VCaP (cell line): ENCODE results near the gene KCNMB2.

Experiments used
- H3K27ac ChIP-seq: fragments of 450-650 bp; 2 replicates; pipeline ENCODE4 v1.5.1; 2017
- TF ChIP-seq, protein P1 (sequence below): fragments of 450-650 bp; conservative IDR thresholded peaks from 2 replicates; pipeline ENCODE4 v1.5.1; 2017; ENCODE audit warnings: mild to moderate bottlenecking, moderate library complexity

KCNMB2 gene

DNA sequence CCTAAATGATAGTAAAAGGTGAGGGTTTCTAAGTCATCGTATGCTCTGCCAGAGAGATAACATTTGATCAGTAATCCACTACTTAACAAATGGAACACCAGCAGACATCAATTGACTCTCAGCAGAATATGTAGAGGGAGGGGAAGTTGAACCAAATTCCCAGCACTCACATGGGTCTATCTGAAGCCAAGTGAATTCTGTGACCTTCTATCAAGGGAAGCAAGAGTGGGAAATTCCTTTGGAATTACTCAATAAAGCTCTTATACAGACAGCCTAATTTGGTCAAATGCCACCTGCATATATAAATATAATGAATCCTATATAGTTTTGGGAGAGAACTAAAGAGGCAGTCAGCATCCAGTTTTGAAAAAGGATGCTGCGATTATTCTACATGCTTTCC is 15.8 kb upstream of the KCNMB2 start:
- no peak overlapping the region for H3K27ac ChIP-seq

DNA sequence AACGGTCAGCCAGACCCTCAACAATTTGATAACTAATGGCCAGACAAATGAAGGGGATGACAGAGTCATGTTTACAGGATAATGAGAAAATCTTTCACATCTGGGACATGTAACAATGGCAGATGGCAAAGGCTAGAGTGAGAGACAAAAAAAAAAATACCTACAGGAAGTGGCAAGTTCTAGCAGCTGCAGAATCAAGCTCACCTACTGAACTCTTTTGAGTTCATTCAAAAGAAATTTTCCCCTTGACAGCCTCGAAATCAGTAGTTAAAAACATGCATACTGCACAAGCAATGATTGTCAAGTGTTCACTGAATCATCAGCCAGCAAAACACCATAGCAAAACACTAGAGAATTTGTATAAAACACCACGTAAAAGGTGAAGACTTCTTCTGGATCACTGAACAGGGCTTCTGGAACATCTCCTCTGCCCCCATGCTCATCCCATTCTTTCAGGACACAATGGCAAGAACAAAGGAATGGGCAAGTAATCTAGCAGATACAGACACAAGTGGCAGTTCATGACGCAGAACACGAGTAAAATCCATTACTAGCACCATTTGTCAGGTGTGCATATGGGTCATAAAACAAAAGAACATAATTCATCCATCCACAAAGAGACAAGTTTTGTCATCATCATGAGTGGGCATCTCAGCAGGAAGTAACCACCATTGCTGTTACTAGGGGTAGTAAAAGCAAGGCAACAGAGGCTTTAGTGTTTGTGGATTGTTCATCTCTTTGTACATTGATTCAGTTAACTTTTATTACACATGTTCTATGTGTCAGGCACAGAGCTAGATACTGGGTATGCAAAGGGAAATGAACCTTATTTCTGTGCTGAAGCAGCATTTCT is 13.8 kb upstream of the KCNMB2 start:
- H3K27ac ChIP-seq: no peak overlapping the region
- TF ChIP-seq, protein P1, sequence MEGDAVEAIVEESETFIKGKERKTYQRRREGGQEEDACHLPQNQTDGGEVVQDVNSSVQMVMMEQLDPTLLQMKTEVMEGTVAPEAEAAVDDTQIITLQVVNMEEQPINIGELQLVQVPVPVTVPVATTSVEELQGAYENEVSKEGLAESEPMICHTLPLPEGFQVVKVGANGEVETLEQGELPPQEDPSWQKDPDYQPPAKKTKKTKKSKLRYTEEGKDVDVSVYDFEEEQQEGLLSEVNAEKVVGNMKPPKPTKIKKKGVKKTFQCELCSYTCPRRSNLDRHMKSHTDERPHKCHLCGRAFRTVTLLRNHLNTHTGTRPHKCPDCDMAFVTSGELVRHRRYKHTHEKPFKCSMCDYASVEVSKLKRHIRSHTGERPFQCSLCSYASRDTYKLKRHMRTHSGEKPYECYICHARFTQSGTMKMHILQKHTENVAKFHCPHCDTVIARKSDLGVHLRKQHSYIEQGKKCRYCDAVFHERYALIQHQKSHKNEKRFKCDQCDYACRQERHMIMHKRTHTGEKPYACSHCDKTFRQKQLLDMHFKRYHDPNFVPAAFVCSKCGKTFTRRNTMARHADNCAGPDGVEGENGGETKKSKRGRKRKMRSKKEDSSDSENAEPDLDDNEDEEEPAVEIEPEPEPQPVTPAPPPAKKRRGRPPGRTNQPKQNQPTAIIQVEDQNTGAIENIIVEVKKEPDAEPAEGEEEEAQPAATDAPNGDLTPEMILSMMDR: no peak

More for the DNA sequence above, 15.8 kb upstream of the KCNMB2 start:
- TF ChIP-seq, protein P1: no peak

DNA sequence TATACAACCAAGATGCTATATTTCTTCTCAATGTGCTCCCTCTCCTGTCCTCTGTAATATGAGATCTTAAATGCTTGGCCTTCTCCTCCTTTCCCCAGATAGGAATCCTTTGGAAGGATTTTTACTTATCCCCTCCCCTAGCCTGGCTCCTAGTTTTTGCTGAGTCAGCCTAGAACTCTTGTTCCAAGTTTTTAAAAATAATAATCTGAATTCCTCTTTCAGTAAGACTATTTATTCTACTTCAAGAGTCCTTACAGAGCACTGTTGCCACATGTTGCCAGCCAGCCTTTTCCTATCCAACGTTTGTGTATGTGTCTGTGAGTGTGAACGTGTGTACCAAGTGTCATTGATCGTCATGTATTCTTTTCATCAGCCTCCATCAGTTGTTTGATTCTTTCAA is 11.0 kb upstream of the KCNMB2 start:
- TF ChIP-seq, protein P1: no peak

DNA sequence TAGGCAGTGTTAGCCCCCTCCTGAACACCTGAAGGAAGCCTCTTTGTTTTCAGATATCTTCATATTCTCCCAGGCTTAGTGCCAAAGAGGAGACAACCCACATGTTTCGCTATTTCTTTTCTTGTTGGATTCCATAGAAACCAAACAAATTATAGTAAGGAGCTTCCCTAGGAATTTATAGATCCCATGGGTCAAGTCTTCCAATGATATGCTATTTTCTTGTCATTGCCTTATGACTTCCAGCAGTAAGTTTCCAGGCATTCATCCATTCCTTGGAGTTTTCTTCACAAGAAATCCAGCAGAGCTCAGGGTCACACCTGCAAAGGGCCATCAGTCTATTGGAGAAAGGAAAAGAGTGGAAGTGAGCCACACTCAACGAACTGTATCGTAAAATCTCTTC is 9.9 kb upstream of the KCNMB2 start:
- TF ChIP-seq, protein P1: no peak
- H3K27ac ChIP-seq: no peak overlapping the region

More for the DNA sequence above, 11.0 kb upstream of the KCNMB2 start:
- H3K27ac ChIP-seq: no peak overlapping the region

DNA sequence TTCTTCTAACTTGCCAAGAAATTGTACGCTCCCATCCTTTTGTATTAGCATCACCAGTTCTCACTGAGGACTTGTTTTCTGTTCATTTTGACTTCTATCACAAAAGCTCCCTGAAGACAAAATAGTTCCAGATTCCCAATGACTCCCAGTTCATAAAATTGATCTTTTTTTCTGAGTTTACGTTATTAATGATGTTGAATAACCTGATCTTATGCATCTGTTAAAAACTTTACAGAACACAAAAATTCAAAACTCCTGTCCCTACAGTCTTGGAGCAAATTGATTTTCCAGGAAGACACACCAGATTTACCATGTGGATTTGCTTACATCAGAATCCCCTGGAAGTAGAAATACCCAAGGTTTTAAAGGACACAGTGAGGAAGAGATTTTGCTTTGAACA is 8.3 kb upstream of the KCNMB2 start:
- TF ChIP-seq, protein P1: no peak
- no peak overlapping the region for H3K27ac ChIP-seq

DNA sequence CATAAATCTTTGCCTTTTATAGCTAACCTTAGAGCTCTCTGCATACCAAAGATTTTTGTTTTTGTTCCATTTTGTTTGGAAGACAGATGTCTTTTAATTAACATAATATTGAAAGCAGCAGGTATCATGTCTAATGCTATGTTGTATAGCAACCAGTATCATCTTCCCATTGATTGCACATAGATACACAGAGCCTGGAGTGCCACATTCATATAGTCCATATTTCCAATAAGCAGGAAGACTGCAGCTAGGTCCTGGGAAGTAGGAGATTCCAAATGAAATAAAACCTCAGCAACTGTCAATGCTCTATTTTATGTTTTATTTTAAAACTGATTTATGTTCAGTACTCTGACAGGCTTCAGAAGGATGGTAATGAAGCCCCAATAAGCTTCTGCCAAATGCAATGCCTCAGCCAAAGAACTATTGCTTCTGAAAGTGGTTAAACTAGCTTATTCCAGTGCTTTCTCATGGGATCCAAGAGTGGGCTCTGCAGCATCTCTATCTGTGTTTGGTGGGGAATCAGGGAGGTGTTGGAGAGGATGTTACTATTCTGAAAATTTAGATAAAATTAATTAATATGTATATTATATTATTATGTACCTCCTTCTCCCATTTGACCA is 6.5 kb upstream of the KCNMB2 start:
- TF ChIP-seq, protein P1: no peak
- no peak overlapping the region for H3K27ac ChIP-seq

DNA sequence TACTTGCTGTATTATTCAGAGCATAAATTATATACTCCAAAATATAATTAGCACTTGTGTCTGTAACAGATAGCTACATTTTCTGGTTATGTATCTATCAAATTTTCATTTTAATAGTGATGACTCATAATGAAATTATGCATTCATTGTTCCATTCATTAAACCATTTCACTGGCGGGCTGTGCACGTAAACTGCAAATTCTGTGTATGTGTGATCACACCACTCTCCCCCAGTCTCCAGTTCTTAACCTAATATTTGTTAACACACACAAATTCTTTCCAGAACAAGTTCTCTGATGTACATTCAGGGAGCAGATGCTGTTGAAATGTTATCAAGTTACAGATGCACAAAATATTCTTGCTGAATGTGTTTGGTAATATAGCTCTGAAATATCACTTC is 3.8 kb upstream of the KCNMB2 start:
- H3K27ac ChIP-seq: no peak overlapping the region
- TF ChIP-seq, protein P1: no peak
